ENCODE data around the gene PLPP4. TPM values are rescaled to one million over a fixed set of nuclear protein-coding genes. Genes with fewer than 3 reads are reported as not detected.

Gene PLPP4
- total and polyA plus RNA-seq, 10 of the 15 experiments (the other 5 are each of a cell fraction or from before 2014, with no cell fraction given): 0.08 to 3.1 (median 0.26) TPM; not detected in 3

DNA sequence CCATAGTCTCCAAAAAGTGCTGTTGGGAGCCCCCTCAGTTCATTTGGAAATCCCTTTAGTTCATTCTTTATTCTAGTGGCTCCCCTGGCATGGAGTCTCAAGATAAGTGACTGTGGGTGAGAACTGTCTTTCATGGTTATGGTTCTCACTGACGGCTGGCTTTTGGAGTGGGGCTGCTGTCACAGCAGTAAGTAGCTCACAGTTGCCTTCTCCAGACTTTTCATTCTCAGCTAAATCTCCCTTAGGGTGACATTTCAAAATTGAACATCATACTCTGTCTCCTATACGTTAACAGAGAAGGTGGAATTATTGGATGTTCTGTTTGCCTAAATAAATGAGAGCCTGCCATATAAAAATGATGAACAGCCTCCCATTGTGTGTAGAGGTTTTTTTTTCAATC is 58.7 kb downstream of the PLPP4 start:
- no peaks in the 10 kb centered on the region for H3K27me3 ChIP-seq (replicated peaks in 1 of 2; ENCODE audit: control insufficient read depth in 2 of 2, insufficient read depth in 2 of 2, low read length in 1 of 2)
- no peak overlapping the region for H2AFZ ChIP-seq (ENCODE audit: control insufficient read depth, low read depth, low read length)
- H3K9me3 ChIP-seq (replicated peaks; ENCODE audit: control insufficient read depth, insufficient read depth, low read length): no peaks in the 10 kb centered on the region
- H3K27ac ChIP-seq (ENCODE audit: control insufficient read depth, insufficient read depth): no peak overlapping the region
- no peaks in the 10 kb centered on the region for H3K36me3 ChIP-seq (ENCODE audit: control insufficient read depth in 2 of 2, insufficient read depth in 2 of 2, low read length in 1 of 2)
- POLR2A ChIA-PET: no interaction called here
- H3K9ac ChIP-seq (ENCODE audit: control insufficient read depth, insufficient read depth, low read length): no peak overlapping the region
- no TSS peak for BruUV-seq (replicated peaks)
- TF ChIP-seq EGR1 (IDR thresholded peaks at IDR 0.05; ENCODE audit: borderline replicate concordance in 1 of 2, low read depth in 2 of 2, low read length in 2 of 2) (no peak), JUND (IDR thresholded peaks at IDR 0.05; ENCODE audit: low read depth, low read length) (no peak), ZNF274 (IDR thresholded peaks at IDR 0.05; ENCODE audit: insufficient read depth, insufficient read length) (no peak), BACH1 (IDR thresholded peaks at IDR 0.05; ENCODE audit: borderline replicate concordance) (no peak)
- ATAC-seq: no peak
- H3K4me1 ChIP-seq (ENCODE audit: control insufficient read depth, insufficient read depth, low read length): no peaks in the 10 kb centered on the region
- intact Hi-C loops (cut with micrococcal nuclease; ENCODE audit: unreplicated experiment): no loop called here
- in situ Hi-C loops (cut with MboI): no loop called here
- no peaks in the 10 kb centered on the region for H4K20me1 ChIP-seq (ENCODE audit: control insufficient read depth, insufficient read depth)
- no peaks in the 10 kb centered on the region for H3K79me2 ChIP-seq (ENCODE audit: control insufficient read depth, insufficient read depth, low read length)
- SMC1A ChIA-PET (ENCODE audit: uncharacterized antibody, unreplicated experiment): interaction anchor here (1.2 kb wide), 1 partner anchor 11 kb away, joined by 5 read pairs; no protein-coding TSS in a partner anchor
- RAD21 ChIA-PET (ENCODE audit: unreplicated experiment): no interaction called here
- no peak overlapping the region for H3K4me2 ChIP-seq (ENCODE audit: control insufficient read depth, insufficient read depth)
- CTCF ChIA-PET: no interaction called here
- 17% methylated on average over 2 of the region's 2 CpGs for WGBS (ENCODE audit: insufficient coverage, insufficient replicate concordance, low lambda C conversion rate, missing lambda C conversion rate)
- no peak overlapping the region for H3K4me3 ChIP-seq
- FAIRE-seq: no peak
- no peak for DNase-seq (ENCODE audit: low read depth, low spot score)

- WGBS (ENCODE audit: insufficient coverage, insufficient replicate concordance, low lambda C conversion rate, missing lambda C conversion rate): 0% methylated on average over 4 of the region's 4 CpGs
- POLR2A ChIA-PET: no interaction called here
- TF ChIP-seq, protein P1, sequence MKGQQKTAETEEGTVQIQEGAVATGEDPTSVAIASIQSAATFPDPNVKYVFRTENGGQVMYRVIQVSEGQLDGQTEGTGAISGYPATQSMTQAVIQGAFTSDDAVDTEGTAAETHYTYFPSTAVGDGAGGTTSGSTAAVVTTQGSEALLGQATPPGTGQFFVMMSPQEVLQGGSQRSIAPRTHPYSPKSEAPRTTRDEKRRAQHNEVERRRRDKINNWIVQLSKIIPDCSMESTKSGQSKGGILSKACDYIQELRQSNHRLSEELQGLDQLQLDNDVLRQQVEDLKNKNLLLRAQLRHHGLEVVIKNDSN (IDR thresholded peaks at IDR 0.05; ENCODE audit: borderline replicate concordance, extremely low read length, insufficient read depth, low read depth, low read length): no peak
- TF ChIP-seq, protein P2, sequence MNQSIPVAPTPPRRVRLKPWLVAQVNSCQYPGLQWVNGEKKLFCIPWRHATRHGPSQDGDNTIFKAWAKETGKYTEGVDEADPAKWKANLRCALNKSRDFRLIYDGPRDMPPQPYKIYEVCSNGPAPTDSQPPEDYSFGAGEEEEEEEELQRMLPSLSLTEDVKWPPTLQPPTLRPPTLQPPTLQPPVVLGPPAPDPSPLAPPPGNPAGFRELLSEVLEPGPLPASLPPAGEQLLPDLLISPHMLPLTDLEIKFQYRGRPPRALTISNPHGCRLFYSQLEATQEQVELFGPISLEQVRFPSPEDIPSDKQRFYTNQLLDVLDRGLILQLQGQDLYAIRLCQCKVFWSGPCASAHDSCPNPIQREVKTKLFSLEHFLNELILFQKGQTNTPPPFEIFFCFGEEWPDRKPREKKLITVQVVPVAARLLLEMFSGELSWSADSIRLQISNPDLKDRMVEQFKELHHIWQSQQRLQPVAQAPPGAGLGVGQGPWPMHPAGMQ (IDR thresholded peaks at IDR 0.05; ENCODE audit: borderline replicate concordance): no peak
- TF ChIP-seq ATF3 (IDR thresholded peaks at IDR 0.05; ENCODE audit: borderline replicate concordance, extremely low read depth, low read depth, low read length): no peak
- no peak for TF ChIP-seq HDGF (IDR thresholded peaks at IDR 0.05)
- no peak for TF ChIP-seq ZNF217 (IDR thresholded peaks at IDR 0.05)
- TF ChIP-seq GATAD2B (conservative IDR thresholded peaks at IDR 0.05; ENCODE audit: low read depth): no peak
- no peak for TF ChIP-seq EGR1 (IDR thresholded peaks at IDR 0.05; ENCODE audit: borderline replicate concordance in 1 of 2, low read depth in 2 of 2, low read length in 2 of 2)
- TF ChIP-seq RELB (IDR thresholded peaks at IDR 0.05; ENCODE audit: low read depth): no peak
- no peak for TF ChIP-seq TCF12 (IDR thresholded peaks at IDR 0.05; ENCODE audit: low read depth, low read length)
These were observed 59.4 kb downstream of the PLPP4 start for GRCh38 chr10:120516426-120516825.

More at GRCh38 chr10:120516426-120516825, 59.4 kb downstream of the PLPP4 start:
- no peak overlapping the region for H3K9ac ChIP-seq (ENCODE audit: control insufficient read depth, insufficient read depth, low read length)
- H3K27ac ChIP-seq (ENCODE audit: control insufficient read depth, insufficient read depth): no peak overlapping the region
- H3K36me3 ChIP-seq (ENCODE audit: control insufficient read depth in 2 of 2, insufficient read depth in 2 of 2, low read length in 1 of 2): no peaks in the 10 kb centered on the region
- H3K79me2 ChIP-seq (ENCODE audit: control insufficient read depth, insufficient read depth, low read length): no peaks in the 10 kb centered on the region
- H3K4me3 ChIP-seq: no peak overlapping the region
- no TSS peak for BruUV-seq (replicated peaks)
- H4K20me1 ChIP-seq (ENCODE audit: control insufficient read depth, insufficient read depth): no peaks in the 10 kb centered on the region
- no peak for FAIRE-seq
- ATAC-seq: no peak
- no peak for DNase-seq (ENCODE audit: low read depth, low spot score)
- H2AFZ ChIP-seq (ENCODE audit: control insufficient read depth, low read depth, low read length): no peak overlapping the region
- ChIA-PET CTCF (no interaction called here), SMC1A (ENCODE audit: uncharacterized antibody, unreplicated experiment) (no interaction called here), RAD21 (ENCODE audit: unreplicated experiment) (no interaction called here)
- in situ Hi-C loops (cut with MboI) (no loop called here), intact Hi-C loops (cut with micrococcal nuclease; ENCODE audit: unreplicated experiment) (no loop called here)
- H3K4me1 ChIP-seq (ENCODE audit: control insufficient read depth, insufficient read depth, low read length): no peaks in the 10 kb centered on the region
- H3K27me3 ChIP-seq (replicated peaks in 1 of 2; ENCODE audit: control insufficient read depth in 2 of 2, insufficient read depth in 2 of 2, low read length in 1 of 2): no peaks in the 10 kb centered on the region
- H3K4me2 ChIP-seq (ENCODE audit: control insufficient read depth, insufficient read depth): no peak overlapping the region
- no peaks in the 10 kb centered on the region for H3K9me3 ChIP-seq (replicated peaks; ENCODE audit: control insufficient read depth, insufficient read depth, low read length)

All from GM12878 (cell line).